Measurements from ENCODE around the gene FBXL14. TPM values are rescaled to one million over a fixed set of nuclear protein-coding genes. Genes with fewer than 3 reads are reported as not detected.

FBXL14 gene
- total RNA-seq, 1 donor from 2014 or later, result 23.3 TPM

Other genes starting within 250 kb of the FBXL14 start
- gene WNT5B, start 34.6 kb upstream of the FBXL14 start, total RNA-seq, result 7.3 TPM
- gene ADIPOR2, start 96.5 kb upstream of the FBXL14 start, total RNA-seq, result 64.2 TPM
- gene LRTM2, start 226.0 kb upstream of the FBXL14 start, total RNA-seq, result not detected